Astrocyte of the hippocampus (primary cell): ENCODE measurements around the gene MRPL2.
A peak's percentile ranks its signal among the peaks of the same experiment; 100 is the strongest.

Experiments
- DNase-seq: peaks from one replicate; pipeline ENCODE4 v3.0.0; 2011; ENCODE audit warnings: low read depth, low spot score

MRPL2 gene

DNA sequence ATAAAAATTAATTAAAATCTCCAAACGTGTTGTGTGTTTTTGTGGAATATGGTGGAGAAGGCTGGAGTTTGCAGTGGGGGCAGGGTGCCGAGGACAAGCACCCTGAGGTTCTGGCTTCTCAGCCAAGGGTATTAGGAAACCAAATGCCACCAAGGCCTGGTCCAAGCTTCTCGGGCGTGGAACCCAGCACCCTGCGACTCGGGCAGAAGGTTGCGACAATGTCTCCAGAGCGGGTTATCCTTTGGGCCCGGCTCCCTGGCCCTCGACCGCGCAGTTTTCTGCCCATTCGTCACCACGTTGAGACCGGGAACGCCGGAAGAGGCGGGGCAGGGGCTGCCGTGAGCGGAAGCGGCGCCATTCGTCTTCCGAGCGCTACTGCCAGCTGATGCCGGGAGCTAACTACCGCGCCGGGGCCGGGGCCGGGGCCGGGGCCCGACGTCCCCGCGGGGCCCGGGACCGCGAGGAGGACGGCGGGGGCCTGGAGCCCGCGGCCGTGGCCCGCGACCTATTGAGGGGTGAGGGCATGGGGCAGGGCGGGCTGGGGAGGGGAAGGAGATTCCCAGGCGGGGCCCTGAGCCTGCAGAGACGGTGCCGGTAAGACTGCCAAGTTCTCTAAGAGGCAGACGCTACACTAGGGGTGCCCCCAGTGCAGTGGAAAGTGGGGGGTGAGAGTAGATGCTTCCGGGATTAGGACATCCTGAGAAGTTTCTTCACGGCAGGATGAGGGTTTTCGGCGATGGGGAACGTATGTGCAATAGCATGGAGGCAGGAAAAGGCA is 37.8 kb downstream of the MRPL2 start, which contains the start of gene RRP36:
Gene RRP36, plus strand, starts transcription at position 354 of the 778 bp plus-strand sequence. Its CDS starts 32 bp downstream, at position 386.
- DNase-seq: peak; percentile 89

DNA sequence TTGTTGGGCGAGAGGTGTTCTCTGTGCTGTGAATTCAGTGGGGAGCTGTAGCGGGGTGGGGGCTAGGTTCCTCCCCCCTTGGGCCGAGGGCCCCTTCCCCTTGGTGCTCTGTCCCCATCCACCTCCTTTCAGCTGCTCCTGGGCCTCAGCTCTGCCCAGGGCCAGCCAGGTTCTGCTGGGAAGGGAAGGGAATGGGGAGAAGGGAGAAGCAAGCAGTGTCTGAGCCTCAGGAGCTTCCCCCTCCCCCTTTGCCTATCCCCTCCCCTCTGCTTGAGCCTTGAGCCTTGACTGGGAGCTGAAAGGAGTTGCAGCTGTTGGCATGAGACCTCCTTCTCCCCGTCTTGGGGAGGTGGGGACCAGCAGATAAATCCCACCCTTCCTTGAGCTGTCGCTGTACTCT is 38.4 kb downstream of the MRPL2 start:
- DNase-seq: no peak

DNA sequence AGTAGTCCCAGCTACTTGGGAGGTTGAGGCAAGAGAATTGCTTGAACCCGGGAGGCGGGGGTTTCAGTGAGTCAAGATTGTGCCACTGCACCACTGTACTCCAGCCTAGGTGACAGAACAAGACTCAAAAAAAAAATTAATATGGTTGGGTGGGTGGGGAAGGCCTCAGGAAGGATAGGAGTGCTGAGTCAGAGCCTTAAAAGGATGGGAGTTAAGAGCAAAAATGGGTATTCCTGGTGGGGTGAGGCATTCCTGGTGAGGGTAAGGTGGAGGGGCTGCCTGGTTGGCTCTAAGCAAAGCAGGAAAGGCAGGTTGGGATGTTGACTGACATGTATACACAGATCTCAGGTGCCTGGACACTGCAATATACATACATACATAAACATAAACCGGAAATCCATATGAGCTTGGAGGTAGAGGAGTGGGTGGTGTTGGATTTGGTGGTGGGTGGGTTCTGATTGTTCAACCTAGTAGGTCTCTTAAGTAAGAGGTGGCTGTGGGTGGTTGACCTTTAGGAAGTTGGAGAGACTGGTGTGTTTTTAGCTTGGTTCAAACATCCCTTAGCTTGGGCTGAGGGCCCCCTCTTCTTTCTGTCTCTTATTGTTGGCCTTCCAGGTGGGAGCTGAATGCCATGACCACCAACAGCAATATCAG is 39.1 kb downstream of the MRPL2 start:
- DNase-seq: no peak

DNA sequence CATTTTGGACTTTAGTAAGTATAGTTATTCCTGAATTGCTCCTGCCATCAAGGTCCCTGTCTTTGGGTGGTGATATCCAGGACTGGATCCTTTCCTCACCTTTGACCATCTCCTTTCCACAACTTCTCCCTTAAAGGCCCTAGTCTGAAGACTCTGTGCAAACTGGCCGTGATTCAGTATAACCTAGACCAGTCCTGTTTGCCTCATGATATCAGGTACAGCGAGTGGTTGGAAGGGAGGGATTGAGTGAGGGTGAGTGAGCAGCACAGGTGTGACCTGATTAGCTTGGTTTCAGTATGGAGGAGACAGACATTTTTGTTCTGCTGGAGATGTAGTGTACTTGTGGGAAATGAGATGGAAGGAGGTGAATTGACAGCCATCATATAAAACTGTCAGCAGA is 40.1 kb downstream of the MRPL2 start:
- DNase-seq: no peak

DNA sequence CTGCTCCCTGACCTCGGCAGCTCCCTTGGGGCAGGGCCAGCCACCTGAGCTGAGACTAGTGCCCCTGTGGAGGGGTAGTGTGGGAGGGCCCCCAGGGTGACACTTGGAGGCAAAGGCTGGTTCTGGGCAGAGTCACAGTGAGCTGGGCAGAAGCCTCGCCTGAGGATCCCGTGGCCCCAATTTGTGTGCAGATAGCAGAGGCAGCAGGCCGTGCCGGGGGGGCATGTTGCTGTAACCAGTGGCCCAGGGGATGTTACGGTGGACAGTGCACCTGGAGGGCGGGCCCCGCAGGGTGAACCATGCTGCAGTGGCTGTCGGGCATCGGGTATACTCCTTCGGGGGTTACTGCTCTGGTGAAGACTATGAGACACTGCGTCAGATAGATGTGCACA is 42.3 kb downstream of the MRPL2 start:
- no peak for DNase-seq

DNA sequence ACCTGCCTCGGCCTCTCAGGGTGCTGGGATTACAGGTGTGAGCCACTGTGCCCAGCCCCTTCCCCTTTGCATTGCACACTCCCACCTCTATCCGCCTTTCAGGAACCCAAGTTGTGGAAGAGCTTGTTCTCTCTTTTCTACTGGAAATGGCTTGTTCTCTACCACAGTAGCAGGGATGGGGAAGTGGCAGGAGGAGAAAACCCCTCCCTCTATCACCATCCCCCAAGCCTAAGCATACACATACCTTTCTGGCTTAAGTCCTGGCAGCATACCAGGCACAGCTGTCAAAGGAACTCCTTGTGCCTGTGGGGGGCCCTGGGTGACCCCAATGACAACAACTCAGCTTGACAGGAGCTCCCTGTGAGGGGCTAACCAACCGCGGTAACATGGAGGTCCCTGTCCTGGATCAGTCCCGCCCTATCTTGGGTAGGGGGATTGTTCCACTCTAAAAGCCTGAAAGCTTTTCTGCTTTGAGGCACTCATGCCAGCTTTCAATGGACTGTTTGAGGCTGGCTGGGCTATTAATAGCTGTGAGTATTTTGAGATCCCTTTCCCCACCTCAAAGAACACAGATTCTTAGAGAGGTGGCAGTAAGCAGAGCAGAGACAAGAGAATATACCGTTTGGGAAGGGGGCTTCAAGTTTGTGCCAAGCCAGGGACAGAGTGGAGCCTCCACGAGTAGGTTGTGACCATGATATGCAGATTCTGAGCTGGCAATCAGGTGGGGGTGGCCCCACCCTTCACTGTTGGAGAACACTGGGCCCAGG is 42.9 kb downstream of the MRPL2 start:
- DNase-seq: no peak

DNA sequence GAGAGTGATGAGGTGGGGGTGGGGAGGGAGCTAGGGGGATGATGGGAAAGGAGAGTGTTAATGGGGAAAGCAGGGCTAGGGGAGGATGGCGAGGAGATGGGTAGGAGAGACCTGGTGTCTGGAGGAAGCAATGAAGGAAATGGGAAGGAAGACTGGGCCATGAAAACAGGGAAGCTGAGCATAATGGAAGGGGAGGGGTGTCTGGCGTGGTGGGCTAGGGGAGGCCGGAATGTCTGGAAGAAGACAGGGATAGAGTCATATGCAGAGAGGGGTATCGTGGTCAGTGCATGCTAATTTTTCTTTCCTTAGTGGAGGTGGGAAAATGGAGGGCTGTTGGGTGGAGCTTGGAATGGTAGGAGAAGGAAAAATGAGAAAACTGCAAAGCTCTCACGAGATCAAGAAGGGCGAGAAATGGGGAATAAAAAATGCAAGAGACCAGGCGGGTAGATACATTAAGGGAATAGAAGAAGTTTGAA is 44.8 kb downstream of the MRPL2 start:
- DNase-seq: peak; percentile 67

DNA sequence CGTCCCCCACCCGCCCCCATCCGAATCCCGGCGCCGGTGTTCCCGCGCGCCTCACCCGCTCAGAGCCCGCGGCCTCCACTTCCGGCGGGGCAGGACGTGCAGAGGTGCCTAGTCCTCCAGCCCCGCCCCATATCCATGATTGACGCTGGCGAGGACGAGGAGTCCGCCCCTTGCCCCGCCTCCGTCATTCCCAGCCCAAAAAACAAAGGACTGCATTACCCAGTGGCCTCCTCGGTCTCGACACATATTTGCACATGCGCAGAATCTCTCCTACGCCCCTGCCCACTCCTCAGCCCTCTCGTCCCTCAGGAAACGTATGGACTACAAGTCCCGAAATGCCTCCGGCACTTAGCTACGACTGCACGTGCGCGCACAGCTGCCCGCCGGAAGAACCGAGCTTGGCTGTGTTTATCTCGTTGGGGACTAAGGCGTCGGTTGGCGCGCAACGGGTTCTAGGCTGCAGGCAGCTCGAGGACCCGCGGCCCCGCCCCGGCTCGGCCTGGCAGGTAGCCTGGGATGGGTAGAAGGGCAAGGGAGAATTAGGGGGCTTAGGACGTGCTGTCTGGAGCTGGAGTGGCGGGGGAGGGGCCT is 45.3 kb downstream of the MRPL2 start, which contains the start of the genes KLHDC3 and MEA1:
Gene KLHDC3, plus strand, starts transcription at position 407 of the 591 bp plus-strand sequence. CDS start 2,944 bp downstream, outside the sequence.
Gene MEA1, minus strand, starts transcription at position 104 of the 591 bp plus-strand sequence. CDS start 133 bp downstream, outside the sequence.
- DNase-seq: peak; percentile 100

DNA sequence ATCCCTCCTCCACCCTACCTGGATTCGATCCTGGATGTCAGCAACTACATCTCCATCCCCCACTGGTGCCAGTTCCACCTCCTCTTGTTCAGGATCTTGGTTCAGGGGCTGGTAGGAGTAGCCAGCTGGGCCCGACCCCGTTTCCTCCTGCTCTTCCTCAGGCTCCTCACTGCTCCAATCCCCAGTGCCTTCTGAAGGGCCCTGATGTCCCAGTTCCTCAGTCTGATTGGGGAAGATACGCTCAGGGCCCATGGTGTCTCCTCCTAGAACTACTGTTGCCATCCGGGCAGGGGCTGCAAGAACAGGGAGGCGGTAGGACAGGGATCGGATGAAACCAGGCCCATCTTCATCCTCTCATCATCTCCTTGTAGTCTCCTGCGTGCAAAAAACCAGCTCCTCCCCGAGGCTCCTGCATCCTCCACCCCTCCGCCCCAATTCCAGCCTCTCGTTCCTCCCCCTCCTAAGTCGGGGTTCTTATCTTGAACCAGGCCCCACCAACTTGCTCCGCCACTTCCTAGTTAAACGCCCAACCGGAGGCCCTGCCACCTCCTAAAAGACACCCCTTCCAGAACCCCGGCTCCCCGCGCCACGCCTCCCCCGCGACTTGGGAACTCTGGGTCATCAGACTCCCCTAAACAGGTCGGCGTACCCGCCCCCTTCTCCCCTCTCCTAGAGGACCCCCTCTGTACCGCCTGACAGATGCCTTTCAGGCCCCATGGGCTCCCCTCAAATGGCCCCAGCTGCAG is 46.0 kb downstream of the MRPL2 start:
- DNase-seq: peak; percentile 22

DNA sequence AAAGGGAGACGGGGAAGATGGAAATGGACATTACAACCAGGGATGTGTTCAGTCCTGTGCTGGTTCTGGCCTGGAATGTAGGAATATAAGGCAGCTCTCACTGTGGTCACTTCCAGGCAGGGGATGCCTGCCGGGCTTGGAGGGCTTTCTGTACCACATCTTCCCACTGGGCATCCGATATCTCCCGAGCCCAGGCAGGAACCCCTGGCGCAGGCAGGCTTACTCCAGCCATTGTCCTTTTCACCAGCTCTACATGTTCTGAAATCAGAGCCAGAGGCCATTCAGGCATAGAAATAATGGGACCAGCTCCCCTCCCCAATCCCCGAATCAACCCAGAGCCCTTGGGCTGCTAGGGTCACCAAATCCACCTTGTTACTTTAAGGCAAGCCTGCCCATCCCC is 46.9 kb downstream of the MRPL2 start:
- no peak for DNase-seq

DNA sequence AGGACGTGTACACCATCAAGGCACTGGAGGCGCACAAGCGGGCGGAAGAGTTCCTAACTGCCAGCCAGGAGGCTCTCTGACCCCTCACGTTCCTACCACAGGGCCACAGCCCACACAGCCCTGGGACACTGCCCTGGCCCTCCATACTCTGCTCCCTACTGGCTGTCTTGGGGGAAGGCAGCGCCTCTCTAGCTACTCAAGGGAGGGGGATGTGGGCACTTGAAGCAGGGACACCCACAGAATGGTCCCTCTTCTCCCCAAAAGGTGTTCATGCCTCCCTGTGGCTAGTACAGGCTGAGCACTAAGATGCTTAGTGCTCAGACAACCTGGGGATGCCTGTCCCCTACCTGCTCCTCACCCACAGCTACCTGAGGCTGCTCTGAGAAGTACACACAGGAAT is 48.0 kb downstream of the MRPL2 start:
- DNase-seq: no peak

DNA sequence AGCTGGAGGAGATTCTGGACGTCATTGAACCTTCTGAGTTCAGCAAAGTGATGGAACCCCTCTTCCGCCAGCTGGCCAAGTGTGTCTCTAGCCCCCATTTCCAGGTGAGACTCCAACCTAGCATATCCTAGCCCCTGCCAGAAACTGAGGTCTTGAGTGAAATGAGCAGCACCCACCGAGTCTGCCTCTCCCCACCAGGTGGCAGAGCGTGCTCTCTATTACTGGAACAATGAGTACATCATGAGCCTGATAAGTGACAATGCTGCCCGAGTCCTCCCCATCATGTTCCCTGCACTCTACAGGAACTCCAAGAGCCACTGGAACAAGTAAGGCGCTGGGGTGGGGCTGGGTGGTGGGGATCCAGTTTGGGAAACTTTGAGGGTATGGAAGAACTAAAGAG is 50.1 kb downstream of the MRPL2 start:
- DNase-seq: peak; percentile 43

DNA sequence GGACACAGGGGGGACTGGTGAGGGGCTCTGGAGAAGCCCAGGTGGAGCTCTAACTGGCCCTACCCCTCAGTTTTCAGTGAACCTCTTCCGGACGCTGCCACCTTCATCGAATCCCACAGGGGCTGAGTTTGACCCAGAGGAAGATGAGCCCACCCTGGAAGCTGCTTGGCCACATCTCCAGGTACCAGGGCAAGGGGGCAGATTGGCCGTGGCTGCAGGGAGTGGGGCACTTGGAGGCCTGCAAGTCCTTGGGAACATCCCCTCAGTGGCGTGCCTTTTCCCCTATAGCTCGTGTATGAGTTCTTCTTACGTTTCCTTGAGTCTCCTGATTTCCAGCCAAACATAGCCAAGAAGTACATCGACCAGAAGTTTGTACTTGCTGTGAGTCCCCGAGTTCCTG is 52.1 kb downstream of the MRPL2 start:
- no peak for DNase-seq

DNA sequence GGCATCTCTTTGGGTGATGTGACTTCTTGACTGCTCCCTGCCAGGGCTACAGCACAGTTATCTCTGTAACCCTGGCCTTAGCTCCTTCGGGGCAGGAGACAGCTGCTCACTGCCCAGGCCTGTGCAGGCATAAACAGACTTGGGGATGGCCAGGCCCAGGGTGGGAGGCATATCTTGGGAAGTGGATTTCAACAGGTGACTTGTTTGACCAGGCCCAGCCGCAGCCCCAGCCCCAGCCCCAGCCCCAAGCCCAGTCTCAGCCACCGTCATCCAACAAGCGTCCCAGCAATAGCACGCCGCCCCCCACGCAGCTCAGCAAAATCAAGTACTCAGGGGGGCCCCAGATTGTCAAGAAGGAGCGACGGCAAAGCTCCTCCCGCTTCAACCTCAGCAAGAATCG is 53.0 kb downstream of the MRPL2 start:
- no peak for DNase-seq

DNA sequence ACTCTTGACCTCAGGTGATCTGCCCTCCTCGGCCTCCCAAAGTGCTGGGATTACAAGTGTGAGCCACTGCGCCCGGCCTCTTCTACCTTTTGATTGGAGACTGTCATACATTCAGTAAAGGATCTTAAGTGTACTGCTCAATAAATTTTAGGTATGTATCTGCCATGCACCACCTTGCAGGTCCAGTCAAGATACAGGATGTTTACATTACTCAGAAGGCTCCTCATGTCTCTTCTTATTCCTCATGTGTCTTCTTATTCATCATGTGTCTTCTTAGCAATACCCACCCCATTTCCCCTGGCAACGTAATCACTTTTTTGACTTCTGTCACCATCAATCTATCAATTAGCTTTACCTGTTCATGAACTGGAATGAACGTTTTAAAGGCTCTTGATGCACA is 53.4 kb downstream of the MRPL2 start:
- DNase-seq: no peak
